Cardiac septum (tissue), 1 donor: ENCODE data around the gene GDF2. TPM values are rescaled to one million over a fixed set of nuclear protein-coding genes. Genes with fewer than 3 reads are reported as not detected.

Source experiments
- DNase-seq: peaks from one replicate; pipeline ENCODE4 v3.0.0-alpha.2; 2020; ENCODE audit warnings: low spot score
- intact Hi-C: fragments of 100-400 bp; cut with DNase I; formaldehyde crosslinking; loops from one replicate; pipeline ENCODE4 v1.14.0; 2022
- total RNA-seq: library from RNA; stranded (reverse); fragmentation: NEBNext Ultra II Directional; extraction: Animal tissue kit (Norgen Biotek cat#: 25700); gene quantifications from one replicate; pipeline ENCODE4 v1.2.1, GENCODE V29; 2021
- donor health status: DM: no; HTN: no; CAD: no.

GDF2 gene
- total RNA-seq, 1 donor from 2014 or later = not detected

DNA sequence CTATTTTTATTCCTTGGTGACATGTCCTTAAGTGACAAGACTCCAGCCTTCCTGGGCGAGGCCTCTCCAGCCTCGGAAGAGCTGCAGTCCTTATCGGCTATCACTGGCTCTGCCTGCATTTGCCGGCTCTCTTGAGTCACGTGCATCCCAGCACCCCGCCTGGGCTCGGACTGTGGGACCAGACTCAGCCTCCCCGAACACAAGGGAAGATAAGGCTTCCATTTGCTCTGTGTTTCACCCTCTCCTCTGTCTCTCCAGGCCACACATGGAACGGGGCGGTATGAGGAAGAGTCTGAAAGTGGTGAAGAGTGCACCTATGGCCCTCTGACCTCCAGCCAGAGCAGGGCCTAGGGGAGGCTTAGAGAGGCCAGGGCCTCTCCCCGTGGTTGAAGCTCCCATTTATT is 4.7 kb downstream of the GDF2 start:
- peak; percentile 69 for DNase-seq

GRCh38 chr10:47329855-47330254 is 7.6 kb downstream of the GDF2 start:
- peak; percentile 35 for DNase-seq
- intact Hi-C loops = no loop called here

More for the DNA sequence above, 4.7 kb downstream of the GDF2 start:
- intact Hi-C loops = no loop called here

DNA sequence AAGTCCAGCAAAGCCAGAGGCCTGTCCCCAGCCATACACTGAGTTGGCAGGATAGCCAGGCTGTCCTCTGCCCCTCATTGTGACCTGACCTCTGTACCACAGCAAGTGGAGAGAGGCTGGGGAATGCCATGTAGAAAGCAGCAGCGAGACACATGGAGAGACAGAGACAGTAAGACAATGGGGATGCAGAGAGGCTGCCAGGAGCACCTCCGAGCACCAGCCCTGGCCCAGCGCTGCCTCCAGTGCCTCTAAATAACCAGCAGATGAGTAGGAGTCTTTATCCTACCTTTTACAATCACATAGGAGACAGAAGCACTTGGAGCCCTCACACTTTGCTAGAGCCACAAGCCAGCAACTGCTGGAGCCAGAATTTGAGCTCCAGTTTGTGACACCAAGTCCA is 8.1 kb downstream of the GDF2 start:
- intact Hi-C loops = no loop called here
- DNase-seq = peak; percentile 31

- peak; percentile 58 for DNase-seq
- intact Hi-C loops = no loop called here
These were observed 8.6 kb downstream of the GDF2 start for GRCh38 chr10:47330804-47331203.

DNA sequence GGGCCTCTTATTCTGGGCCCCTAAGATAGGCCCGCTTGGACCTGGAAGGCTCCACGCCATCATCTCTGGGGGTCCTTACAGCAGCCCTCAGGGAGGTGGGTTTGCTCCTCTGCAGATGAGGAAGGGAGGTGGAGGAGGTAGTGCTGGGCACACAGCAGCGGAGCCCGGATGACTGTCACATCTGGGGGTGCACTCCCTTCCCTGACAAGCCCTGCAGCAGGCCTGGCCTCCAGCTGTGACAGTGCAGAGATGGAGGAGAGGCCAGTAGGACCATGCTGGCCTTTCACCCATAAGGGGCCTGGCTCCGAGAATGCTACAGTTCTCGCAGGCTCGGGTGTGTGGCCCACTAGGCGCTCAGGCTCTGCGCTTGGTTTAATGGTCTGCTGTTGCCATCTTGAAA is 9.2 kb downstream of the GDF2 start:
- DNase-seq = peak; percentile 55
- intact Hi-C loops = no loop called here

GRCh38 chr10:47331954-47332353 is 9.7 kb downstream of the GDF2 start:
- no peak for DNase-seq
- intact Hi-C loops = no loop called here

DNA sequence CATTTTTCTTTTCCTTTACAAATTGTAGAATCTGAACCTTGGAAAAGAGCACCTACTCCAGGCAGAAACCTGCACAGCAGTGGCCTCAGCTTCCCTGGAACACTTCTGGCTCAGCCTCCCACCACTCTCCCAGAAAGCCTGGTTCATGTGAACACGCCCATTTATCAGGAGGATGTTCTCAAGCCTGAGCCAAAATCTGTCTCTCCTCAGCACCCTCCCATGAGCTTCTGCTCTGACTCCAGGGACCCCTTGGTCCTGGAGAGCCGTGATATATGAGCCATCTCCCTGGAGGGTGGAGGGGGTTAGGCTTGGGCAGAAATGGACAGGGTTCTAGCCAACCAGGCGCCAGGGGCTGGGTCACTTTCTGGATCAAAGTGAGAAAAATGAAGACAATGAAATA is 10.1 kb downstream of the GDF2 start:
- DNase-seq = peak; percentile 36

GRCh38 chr10:47332946-47333345 is 10.7 kb downstream of the GDF2 start:
- intact Hi-C loops = no loop called here
- peak; percentile 35 for DNase-seq

More for the DNA sequence above, 10.1 kb downstream of the GDF2 start:
- intact Hi-C loops = no loop called here

- intact Hi-C loops = no loop called here
- DNase-seq = peak; percentile 43
These were observed 11.3 kb downstream of the GDF2 start for GRCh38 chr10:47333532-47333931.

- intact Hi-C loops = no loop called here
These were observed 12.4 kb downstream of the GDF2 start for GRCh38 chr10:47334466-47335295.

DNA sequence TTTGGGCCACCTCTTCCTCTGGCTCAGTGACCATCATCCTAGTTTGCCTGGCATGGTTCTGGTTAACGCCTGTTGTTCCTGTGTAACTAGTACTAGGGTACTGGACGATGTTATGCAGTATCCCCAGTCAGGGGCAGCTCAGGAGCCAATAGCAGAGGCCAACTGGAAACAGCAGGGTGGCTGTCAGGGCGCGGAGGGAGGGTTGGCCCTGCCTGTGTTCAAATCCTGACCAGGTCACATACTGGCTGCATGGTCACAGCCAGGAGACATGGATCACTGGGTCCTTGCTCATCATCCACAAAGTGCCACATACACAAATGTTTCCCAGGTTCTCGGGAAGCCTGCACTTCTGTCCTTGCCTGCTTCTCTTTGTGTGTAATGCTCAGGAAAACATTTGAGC is 13.7 kb downstream of the GDF2 start:
- intact Hi-C loops = no loop called here
- DNase-seq = peak; percentile 35

More at GRCh38 chr10:47334466-47335295, 12.4 kb downstream of the GDF2 start:
- DNase-seq = peak; percentile 38

- intact Hi-C loops = no loop called here
These were observed 14.3 kb downstream of the GDF2 start for GRCh38 chr10:47336387-47337134.

DNA sequence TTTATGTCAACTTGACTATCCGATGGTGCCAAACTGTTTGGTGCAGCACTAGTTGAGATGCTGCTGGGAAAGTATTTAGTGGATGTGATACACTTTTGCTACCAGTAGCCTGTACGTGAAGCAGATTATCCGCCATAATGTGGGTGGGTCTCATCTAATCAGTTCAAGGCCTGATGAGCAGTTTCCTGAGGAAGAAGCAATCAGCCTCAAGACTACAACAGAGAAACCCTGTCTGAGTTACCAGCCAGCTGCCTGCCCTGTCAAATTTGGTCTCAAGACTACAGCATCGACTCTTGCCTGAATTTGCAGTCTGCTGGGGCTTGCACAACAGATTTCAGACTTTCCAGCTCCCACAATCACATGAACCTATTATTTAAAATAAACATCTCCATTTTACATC is 15.1 kb downstream of the GDF2 start:
- intact Hi-C loops = no loop called here
- no peak for DNase-seq

More at GRCh38 chr10:47336387-47337134, 14.3 kb downstream of the GDF2 start:
- DNase-seq = peak; percentile 24

DNA sequence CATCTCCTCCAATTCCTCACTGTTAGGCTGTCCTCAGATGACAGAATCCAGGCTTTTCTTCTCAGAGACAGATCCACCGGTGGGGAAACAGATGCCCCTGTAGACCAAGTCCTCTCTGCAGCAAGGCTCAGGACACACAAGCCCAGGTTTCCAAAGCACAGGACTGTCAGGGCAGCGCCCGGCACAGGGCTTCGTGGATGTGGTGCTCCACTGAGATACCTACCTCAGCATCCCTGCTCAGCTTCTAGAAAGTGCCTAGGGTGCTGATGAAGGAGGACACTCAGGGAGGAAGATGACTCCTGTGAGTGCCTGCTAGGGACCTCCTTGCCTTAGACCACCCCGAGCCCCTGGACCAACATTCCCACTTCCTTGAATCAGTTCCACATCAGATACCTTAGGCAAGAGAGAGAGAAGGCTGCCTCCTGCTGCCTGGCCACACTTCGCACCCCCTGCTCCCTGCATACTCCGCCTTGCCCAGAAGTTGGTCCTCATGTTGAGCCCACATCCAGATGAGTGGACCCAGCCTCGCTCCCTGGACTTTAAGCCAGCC is 17.0 kb downstream of the GDF2 start:
- intact Hi-C loops = no loop called here

DNA sequence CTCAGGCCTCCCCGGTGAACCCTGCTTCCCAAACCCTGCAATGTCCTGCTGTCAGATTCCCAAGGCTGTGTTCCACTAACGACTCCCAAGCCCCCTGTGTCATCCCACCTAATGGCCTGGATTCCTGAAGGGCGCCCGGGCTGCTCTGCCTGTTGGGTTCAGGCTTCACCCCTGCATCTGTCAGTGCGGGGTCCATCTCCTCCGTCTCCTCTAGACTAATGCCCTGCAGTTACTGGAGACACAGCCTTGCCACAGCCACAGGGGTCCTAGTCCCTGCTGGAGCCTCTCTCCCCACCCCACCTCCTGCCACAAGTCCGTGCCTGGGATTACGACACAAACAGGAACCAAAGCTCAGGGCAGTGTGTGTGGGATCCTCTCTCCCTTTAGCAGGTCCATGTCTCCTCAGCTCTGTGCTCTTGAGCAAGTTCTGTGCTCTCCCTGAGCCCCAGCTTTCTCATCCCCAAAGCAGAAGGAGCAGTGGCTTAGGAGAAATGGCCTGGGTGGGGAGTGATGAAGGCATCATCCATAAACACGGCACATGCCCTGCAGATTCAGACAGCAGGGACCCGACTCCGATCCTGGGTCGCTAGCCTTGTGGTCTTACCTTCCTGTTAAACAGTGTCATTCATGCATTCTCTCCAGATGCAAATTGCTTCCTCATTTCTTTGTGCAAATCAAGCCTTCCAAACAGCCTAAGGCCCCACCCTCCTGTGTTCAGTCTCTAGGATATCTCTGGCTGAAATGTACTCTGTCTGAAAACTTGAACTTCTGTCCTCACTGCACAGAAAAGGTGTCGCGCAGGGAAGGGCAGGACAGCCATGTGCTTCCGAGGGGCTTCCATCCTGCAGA is 17.7 kb downstream of the GDF2 start:
- intact Hi-C loops = no loop called here
- DNase-seq = peak; percentile 67

More for the DNA sequence above, 17.0 kb downstream of the GDF2 start:
- DNase-seq = peak; percentile 47

DNA sequence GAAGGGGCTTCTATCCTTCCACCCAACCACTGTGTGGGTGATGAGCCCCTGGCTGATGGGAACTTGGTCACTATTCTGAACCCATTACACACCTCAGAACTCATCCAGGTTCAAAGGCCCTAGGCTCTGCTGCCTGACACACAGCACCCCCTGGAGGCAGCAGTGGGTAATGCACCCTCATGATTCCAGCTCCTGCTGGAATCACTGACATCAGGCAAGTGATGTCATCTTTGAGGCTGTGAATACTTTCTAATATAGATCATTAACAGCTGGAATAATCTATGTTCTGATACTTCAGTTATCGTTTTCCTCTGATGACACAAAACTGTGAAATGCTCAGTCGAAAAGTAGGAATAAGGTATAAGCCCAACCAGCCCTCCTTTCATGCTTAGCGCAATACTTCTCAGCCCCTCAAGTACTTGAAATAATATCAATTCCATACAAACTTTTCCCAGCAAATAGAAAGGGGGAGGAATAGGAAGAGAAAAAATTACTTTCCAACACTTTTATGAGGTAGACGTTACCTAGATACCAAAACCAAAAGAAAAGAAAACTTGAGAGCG is 18.4 kb downstream of the GDF2 start:
- intact Hi-C loops = no loop called here
- DNase-seq = peak; percentile 77

DNA sequence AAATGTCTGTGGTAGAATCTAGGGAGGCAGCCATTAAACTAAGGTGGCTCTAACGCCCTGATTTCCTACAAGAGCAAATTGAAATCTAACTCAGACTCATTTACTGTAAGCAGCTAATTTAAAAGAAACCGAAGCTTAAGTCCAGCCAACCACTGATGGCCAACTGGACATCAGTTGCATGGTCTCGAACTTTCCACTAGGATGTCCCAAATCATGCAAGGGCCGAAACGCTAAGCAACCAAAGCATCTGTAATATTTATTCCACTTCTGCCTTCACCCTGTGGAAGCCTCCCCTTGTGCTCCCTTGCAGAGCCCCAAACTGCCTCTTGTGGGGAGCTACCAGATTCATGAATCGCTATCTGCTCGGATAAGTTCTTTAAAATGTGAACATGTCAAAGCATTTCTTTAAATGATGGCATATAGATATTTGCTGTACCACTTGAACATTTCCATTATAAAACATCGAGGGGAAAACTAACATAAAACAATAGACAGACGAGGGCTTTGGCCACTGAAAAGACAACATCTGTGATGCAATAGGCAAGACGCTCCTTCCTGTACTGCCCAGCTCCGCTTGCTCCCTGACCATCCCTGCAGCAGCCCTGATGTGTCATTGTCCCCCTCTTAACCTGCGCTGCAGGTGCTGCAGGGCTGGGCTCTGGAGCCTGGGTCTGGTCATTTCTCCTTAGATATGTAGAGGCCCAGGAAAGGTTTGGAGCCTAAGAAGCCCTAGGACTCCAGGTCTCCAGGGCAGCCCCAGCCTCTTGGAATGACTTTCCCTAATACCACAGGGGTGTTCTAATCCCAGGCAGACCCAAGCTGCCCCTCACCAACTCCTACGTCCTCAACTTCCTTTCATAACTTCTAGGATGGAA is 23.0 kb downstream of the GDF2 start:
- intact Hi-C loops = no loop called here
- DNase-seq = peak; percentile 61

DNA sequence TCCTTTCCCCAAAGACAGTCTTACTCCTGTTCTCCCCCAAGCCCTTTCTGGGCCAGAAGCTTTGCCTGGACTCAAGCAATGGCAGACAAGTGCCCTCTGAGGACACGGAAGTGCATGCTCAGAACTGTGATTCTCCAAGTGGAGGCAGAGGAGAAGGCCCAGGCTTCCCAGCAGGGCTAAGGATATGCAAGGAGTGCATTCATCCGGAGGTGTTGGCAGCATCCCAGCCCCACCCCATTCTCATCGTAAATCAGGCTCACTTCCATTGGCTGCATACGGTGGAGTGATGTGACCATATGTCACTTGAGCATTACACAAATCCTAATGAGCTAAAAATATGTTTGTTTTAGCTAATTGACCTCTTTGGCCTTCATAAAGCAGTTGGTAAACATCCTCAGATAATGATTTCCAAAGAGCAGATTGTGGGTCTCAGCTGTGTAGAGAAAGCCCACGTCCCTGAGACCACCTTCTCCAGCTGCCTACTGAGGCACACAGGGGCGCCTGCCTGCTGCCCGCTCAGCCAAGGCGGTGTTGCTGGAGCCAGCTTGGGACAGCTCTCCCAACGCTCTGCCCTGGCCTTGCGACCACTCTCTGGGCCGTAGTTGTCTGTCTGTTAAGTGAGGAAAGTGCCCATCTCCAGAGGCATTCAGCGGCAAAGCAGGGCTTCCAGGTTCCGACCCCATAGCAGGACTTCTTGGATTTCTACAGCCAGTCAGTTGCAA is 24.5 kb downstream of the GDF2 start:
- intact Hi-C loops = no loop called here
- DNase-seq = peak; percentile 63
